ENCODE data around the gene SLC1A2. TPM values are rescaled to one million over a fixed set of nuclear protein-coding genes. Genes with fewer than 3 reads are reported as not detected.

SLC1A2 gene
- total and polyA plus RNA-seq, 2 of the 4 experiments (the other 2 are of a cell fraction) = 0.15 to 0.54 TPM

- H3K4me3 ChIP-seq (ENCODE audit: insufficient read depth, low read depth, low read length) = no peak overlapping the region
- no TSS peak for BruUV-seq (replicated peaks)
- H3K9ac ChIP-seq (ENCODE audit: low read depth, low read length) = no peak overlapping the region
- ATAC-seq (ENCODE audit: low read depth) (no peak), DNase-seq (no peak)
- no peaks in the 10 kb centered on the region for H3K79me1 ChIP-seq (ENCODE audit: low read depth in 1 of 2, low read length in 2 of 2)
- no peak overlapping the region for H2BK15ac ChIP-seq (ENCODE audit: low read depth, low read length)
- H3K23ac ChIP-seq (ENCODE audit: low read depth, low read length) = no peak overlapping the region
- H4K8ac ChIP-seq (ENCODE audit: low read depth in 2 of 2, low read length in 2 of 2) = no peak overlapping the region
- dilution Hi-C loops (cut with HindIII; ENCODE audit: low sequenced_read_pairs, unreplicated experiment) = no loop called here
- no peak overlapping the region for H3K56ac ChIP-seq (ENCODE audit: extremely low read depth, insufficient read depth, low read length)
- peaks cover 5% of the 10 kb centered on the region; the same call in 1 of the 2 replicates for H3K4me1 ChIP-seq (ENCODE audit: control insufficient read depth, insufficient read depth, low read length)
- H3K4me2 ChIP-seq (ENCODE audit: low read depth, low read length) = no peak overlapping the region
- no peaks in the 10 kb centered on the region for H4K20me1 ChIP-seq (ENCODE audit: insufficient read depth, low read length)
- no peak overlapping the region for H4K91ac ChIP-seq (ENCODE audit: insufficient read depth, low read depth, low read length)
- no CpG with 5 or more reads among the region's 3 CpGs for WGBS, 2 experiments (ENCODE audit: extremely low coverage in 2 of 2, insufficient read length in 1 of 2)
- ChIA-PET POLR2A (ENCODE audit: unreplicated experiment) (no interaction called here), CTCF (no interaction called here)
- no peak overlapping the region for H2BK5ac ChIP-seq (ENCODE audit: low read depth, low read length, poor library complexity, severe bottlenecking)
- no peak overlapping the region for H2AK9ac ChIP-seq (replicated peaks; ENCODE audit: low read depth, low read length, poor library complexity)
- no peak overlapping the region for H3K14ac ChIP-seq (replicated peaks; ENCODE audit: low read depth, low read length)
- peaks cover 10% of the 10 kb centered on the region for H3K9me1 ChIP-seq (ENCODE audit: insufficient read depth, low read length)
- no peaks in the 10 kb centered on the region for H3K27me3 ChIP-seq (ENCODE audit: control insufficient read depth, insufficient read depth, low read length)
- no peak overlapping the region for H4K5ac ChIP-seq (ENCODE audit: low read depth, low read length)
- H3K36me3 ChIP-seq (ENCODE audit: control insufficient read depth, insufficient read depth, low read length) = no peaks in the 10 kb centered on the region
- no peak overlapping the region for H2AK5ac ChIP-seq (ENCODE audit: low read depth, low read length)
- H2BK120ac ChIP-seq (ENCODE audit: low read depth, low read length) = no peak overlapping the region
- in situ Hi-C loops (cut with MboI; ENCODE audit: low sequenced_read_pairs) = no loop called here
- intact Hi-C loops (cut with micrococcal nuclease) = no loop called here
- H2AFZ ChIP-seq (replicated peaks; ENCODE audit: low read length, poor library complexity) = no peak overlapping the region
- no peaks in the 10 kb centered on the region for H3K9me3 ChIP-seq (ENCODE audit: control insufficient read depth, insufficient read depth, low read length)
- no peak overlapping the region for H3K27ac ChIP-seq (ENCODE audit: insufficient read depth, low read length)
- H2BK20ac ChIP-seq (ENCODE audit: low read depth, low read length) = no peak overlapping the region
- H3K18ac ChIP-seq (ENCODE audit: low read depth, low read length) = no peak overlapping the region
- TF ChIP-seq BHLHE40 (IDR thresholded peaks at IDR 0.05; ENCODE audit: low read depth, low read length) = no peak
- H3K4ac ChIP-seq (ENCODE audit: low read depth, low read length) = no peak overlapping the region
Measured at GRCh38 chr11:35326266-35326879, 93.0 kb downstream of the SLC1A2 start.

Measured in IMR-90 (cell line).